Colon (tissue), 2 donors: Measurements from ENCODE around the gene PPM1F.
"Not testable (repeated sequence)": the region's sequence is repeated elsewhere in the genome, so short reads cannot be mapped to it uniquely, and the experiment has no call there.

Source experiments
- FAIRE-seq: peaks from 2 replicates; lab custom pipeline; 2012; peaks lifted over from hg19 to GRCh38; lab: Jason Lieb, UNC
- donor health status: control.
- donor health status: control.

Gene PPM1F

GRCh38 chr22:21889251-21889990, 63.2 kb downstream of the PPM1F start:
- no peak for FAIRE-seq

GRCh38 chr22:21887841-21888240, 64.8 kb downstream of the PPM1F start:
- no peak for FAIRE-seq

- not testable (repeated sequence) for FAIRE-seq
Measured at GRCh38 chr22:21883930-21884329, 68.7 kb downstream of the PPM1F start.

GRCh38 chr22:21882754-21883333, 69.8 kb downstream of the PPM1F start:
- FAIRE-seq = not testable (repeated sequence)

- no peak for FAIRE-seq
Measured at GRCh38 chr22:21881841-21882753, 70.6 kb downstream of the PPM1F start.

- no peak for FAIRE-seq
Measured at GRCh38 chr22:21876486-21877176, 76.0 kb downstream of the PPM1F start.

GRCh38 chr22:21874953-21875352, 77.7 kb downstream of the PPM1F start:
- not testable (repeated sequence) for FAIRE-seq

GRCh38 chr22:21873619-21874018, 79.0 kb downstream of the PPM1F start:
- no peak for FAIRE-seq

GRCh38 chr22:21872741-21873140, 79.9 kb downstream of the PPM1F start:
- FAIRE-seq = not testable (repeated sequence)
